ENCODE data around the gene IDH3B.
"Not testable (repeated sequence)": the region's sequence is repeated elsewhere in the genome, so short reads cannot be mapped to it uniquely, and the experiment has no call there.

The IDH3B gene

GRCh38 chr20:2663887-2664719 is at the start of gene IDH3B:
IDH3B (minus strand) TSS chr20:2664216; CDS start chr20:2664188, 28 bp downstream.
- DNase-seq = peak; percentile 93

- no peak for DNase-seq
Measured at GRCh38 chr20:2713285-2713684, 49.3 kb upstream of the IDH3B start.

- no peak for DNase-seq
Measured at GRCh38 chr20:2709205-2709981, 45.4 kb upstream of the IDH3B start.

GRCh38 chr20:2708665-2709064 is 44.6 kb upstream of the IDH3B start:
- no peak for DNase-seq

GRCh38 chr20:2708073-2708415 is 44.0 kb upstream of the IDH3B start:
- no peak for DNase-seq

GRCh38 chr20:2707353-2708072 is 43.5 kb upstream of the IDH3B start:
- no peak for DNase-seq

GRCh38 chr20:2706688-2707352 is 42.8 kb upstream of the IDH3B start:
- DNase-seq = no peak

- no peak for DNase-seq
Measured at GRCh38 chr20:2705931-2706645, 42.1 kb upstream of the IDH3B start.

GRCh38 chr20:2703716-2704475 is 39.9 kb upstream of the IDH3B start:
- no peak for DNase-seq

GRCh38 chr20:2701671-2702081 is 37.7 kb upstream of the IDH3B start:
- no peak for DNase-seq

- no peak for DNase-seq
Measured at GRCh38 chr20:2700913-2701620, 37.1 kb upstream of the IDH3B start.

- no peak for DNase-seq
Measured at GRCh38 chr20:2699775-2700413, 35.9 kb upstream of the IDH3B start.

GRCh38 chr20:2698912-2699311 is 34.9 kb upstream of the IDH3B start:
- DNase-seq = no peak

- DNase-seq = no peak
Measured at GRCh38 chr20:2698186-2698817, 34.3 kb upstream of the IDH3B start.

GRCh38 chr20:2697768-2698167 is 33.8 kb upstream of the IDH3B start:
- DNase-seq = no peak

GRCh38 chr20:2696646-2697045 is 32.6 kb upstream of the IDH3B start:
- no peak for DNase-seq

- DNase-seq = not testable (repeated sequence)
Measured at GRCh38 chr20:2695984-2696525, 32.0 kb upstream of the IDH3B start.

- DNase-seq = no peak
Measured at GRCh38 chr20:2695206-2695983, 31.4 kb upstream of the IDH3B start.

GRCh38 chr20:2694519-2694918 is 30.5 kb upstream of the IDH3B start:
- DNase-seq = no peak

Measured in stimulated activated CD4-positive, alpha-beta T cell treated with anti-CD3 and anti-CD28 coated beads, Interleukin-15, amount 100 ng/mL, for 24 hours (primary cell).